NCI-H748 treated with DMSO at 0.1 percent for 48 hours (cell line): ENCODE results near the gene PHOSPHO2.
"Not testable (repeated sequence)": the region's sequence is repeated elsewhere in the genome, so short reads cannot be mapped to it uniquely, and the experiment has no call there.

Source experiments
- DNase-seq: peaks from one replicate; lab custom pipeline; 2025; lab: John Stamatoyannopoulos, UW

The PHOSPHO2 gene

GRCh38 chr2:169684135-169684565, 10.1 kb upstream of the PHOSPHO2 start:
- DNase-seq = no peak

- DNase-seq = not testable (repeated sequence)
Measured at GRCh38 chr2:169684712-169685111, 9.6 kb upstream of the PHOSPHO2 start.

- DNase-seq = not testable (repeated sequence)
Measured at GRCh38 chr2:169686825-169687224, 7.4 kb upstream of the PHOSPHO2 start.

- not testable (repeated sequence) for DNase-seq
Measured at GRCh38 chr2:169687943-169688342, 6.3 kb upstream of the PHOSPHO2 start.

GRCh38 chr2:169690958-169691357, 3.3 kb upstream of the PHOSPHO2 start:
- DNase-seq = no peak

GRCh38 chr2:169692718-169693117, 1.6 kb upstream of the PHOSPHO2 start:
- no peak for DNase-seq

GRCh38 chr2:169693360-169693759, 909 bp upstream of the PHOSPHO2 start:
- peak; percentile 30 for DNase-seq

- DNase-seq = peak; percentile 33
Measured at GRCh38 chr2:169694894-169695260, 608 bp downstream of the PHOSPHO2 start.

- DNase-seq = no peak
Measured at GRCh38 chr2:169696381-169696780, 2.1 kb downstream of the PHOSPHO2 start.

- DNase-seq = not testable (repeated sequence)
Measured at GRCh38 chr2:169699173-169699572, 4.9 kb downstream of the PHOSPHO2 start.

- no peak for DNase-seq
Measured at GRCh38 chr2:169702996-169703395, 8.7 kb downstream of the PHOSPHO2 start.

- DNase-seq = no peak
Measured at GRCh38 chr2:169704160-169704708, 10.0 kb downstream of the PHOSPHO2 start.

GRCh38 chr2:169705927-169706326, 11.7 kb downstream of the PHOSPHO2 start:
- no peak for DNase-seq

GRCh38 chr2:169707626-169708025, 13.4 kb downstream of the PHOSPHO2 start:
- DNase-seq = no peak

- no peak for DNase-seq
Measured at GRCh38 chr2:169709331-169709730, 15.1 kb downstream of the PHOSPHO2 start.

GRCh38 chr2:169709981-169710380, 15.7 kb downstream of the PHOSPHO2 start:
- no peak for DNase-seq

- DNase-seq = peak; percentile 7
Measured at GRCh38 chr2:169711751-169712509, 17.7 kb downstream of the PHOSPHO2 start.

GRCh38 chr2:169712791-169713227, 18.5 kb downstream of the PHOSPHO2 start:
- DNase-seq = no peak

GRCh38 chr2:169713331-169713730, 19.1 kb downstream of the PHOSPHO2 start:
- no peak for DNase-seq

- no peak for DNase-seq
Measured at GRCh38 chr2:169714699-169715098, 20.4 kb downstream of the PHOSPHO2 start.

- peak; percentile 32 for DNase-seq
Measured at GRCh38 chr2:169715379-169716237, 21.3 kb downstream of the PHOSPHO2 start.

- DNase-seq = peak; percentile 67
Measured at GRCh38 chr2:169716238-169716886, 22.1 kb downstream of the PHOSPHO2 start.
